Hepatic stellate cell (primary cell): ENCODE results near the gene KLHL22.

Source experiments
- DNase-seq: peaks from one replicate; pipeline ENCODE4 v3.0.0; 2011; ENCODE audit warnings: low spot score

The KLHL22 gene

GRCh38 chr22:20430720-20431510 lies 64.7 kb downstream of the KLHL22 start:
- DNase-seq: no peak

GRCh38 chr22:20430101-20430719 lies 65.4 kb downstream of the KLHL22 start:
- no peak for DNase-seq

GRCh38 chr22:20429254-20430100 lies 66.1 kb downstream of the KLHL22 start:
- no peak for DNase-seq

DNA sequence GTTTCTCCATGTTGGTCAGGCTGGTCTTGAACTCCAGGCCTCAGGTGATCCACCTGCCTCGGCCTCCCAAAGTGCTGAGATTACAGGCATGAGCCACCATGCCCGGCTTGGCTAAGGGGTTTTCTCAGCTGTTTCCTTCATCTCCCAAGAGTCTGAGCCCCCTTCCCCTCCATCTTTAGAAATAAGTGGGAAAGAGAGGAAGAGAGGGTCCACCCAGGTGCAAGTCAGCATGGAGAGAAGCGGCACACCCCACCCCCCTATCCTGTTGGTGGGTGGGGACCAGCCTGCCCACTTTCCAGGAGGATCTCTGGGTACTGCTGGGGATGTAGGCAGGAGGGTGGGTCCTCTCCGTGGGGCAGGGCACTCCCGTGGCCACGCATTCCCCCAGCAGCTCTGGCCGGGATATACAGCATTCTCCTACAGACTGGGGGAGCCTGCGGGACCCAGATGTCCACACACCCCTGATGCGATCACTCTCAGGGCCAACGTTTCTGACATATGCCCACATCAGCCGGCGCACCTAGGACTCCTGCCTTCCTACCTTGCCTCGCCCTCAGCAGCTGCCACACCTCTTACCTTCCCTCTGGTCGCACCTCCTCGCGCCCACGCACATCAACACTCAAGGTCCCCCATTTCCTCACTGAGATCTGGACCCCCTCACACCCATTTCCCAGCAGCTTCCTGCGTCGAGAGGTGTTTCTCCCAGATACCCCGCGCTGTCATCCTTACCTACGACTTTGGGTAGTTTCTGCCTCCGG lies 66.9 kb downstream of the KLHL22 start:
- DNase-seq: no peak

GRCh38 chr22:20427945-20428417 lies 67.6 kb downstream of the KLHL22 start:
- no peak for DNase-seq

DNA sequence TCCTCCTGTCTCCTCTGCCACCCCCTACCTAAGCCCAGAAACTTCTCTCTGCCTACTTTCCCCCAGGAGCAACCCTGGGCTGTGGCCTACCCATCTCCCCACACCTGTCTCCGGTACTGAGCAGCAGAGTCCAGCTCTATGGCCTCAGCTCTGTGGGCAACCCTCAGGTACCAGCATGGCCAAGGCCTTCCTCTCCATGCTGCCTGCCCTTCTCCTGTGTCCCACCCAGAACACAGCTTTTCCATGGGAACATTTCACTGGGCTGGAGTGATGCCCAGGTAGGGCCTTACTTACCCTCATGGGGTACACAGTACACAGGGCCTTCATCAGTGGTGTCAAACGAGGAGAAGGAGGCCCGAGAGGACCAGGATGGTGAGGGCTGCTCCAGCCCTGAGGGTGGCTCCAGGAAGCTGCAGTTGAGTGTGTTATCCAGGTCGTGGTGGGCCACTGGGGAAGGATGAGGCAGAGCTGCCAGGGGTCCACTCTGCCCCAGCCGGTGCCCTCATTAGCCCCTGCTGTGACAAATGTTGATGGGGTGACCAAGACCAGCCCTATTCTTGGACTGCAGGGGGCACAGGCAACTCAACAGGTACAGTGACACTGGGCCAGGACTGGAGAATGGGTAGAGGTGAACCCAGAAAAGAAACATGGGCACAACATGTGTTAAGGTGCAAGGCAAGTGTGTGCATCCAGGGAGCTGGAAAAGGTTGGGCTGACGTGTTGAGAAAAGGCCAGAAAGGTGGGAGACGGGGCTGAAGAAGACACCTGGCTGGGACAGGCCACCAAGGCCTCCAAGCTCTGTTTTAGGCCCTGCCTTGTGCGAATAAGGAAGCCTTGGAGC lies 68.3 kb downstream of the KLHL22 start:
- no peak for DNase-seq

- DNase-seq: no peak
Measured at GRCh38 chr22:20426259-20426615, 69.4 kb downstream of the KLHL22 start.

- DNase-seq: no peak
Measured at GRCh38 chr22:20425566-20426258, 69.9 kb downstream of the KLHL22 start.

DNA sequence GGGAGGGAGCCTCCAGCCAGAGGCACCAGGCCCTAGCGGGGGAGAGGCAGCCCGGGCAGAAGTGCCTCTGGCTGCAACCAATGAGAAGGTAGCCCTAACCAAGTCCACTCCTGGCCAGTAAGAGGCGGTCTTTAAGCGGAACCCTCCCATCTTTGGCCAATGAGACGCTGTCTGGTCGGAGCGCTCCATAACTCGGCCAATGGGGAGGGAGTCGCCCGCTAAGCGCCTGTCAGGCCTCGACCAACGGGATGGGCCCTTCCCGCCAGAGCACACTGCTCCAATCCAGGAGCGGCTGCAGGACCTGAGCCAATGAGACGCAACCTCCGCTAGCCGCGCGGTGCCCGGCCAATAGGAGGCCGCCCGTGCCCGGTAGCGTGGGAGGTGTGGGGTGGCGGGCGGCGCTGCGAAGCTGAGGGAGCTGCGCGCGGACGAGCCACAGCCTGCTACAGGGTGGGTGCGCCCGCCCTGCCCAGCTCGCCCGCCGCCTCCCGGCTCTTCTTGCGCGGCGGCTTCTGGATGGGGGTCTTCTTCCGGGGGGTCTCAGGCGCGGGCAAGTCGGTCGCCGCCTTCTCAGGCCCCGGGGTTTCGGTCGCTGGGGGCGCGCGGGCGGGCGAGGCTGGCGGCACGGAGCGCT lies 70.5 kb downstream of the KLHL22 start:
- DNase-seq: no peak

- DNase-seq: no peak
Measured at GRCh38 chr22:20424568-20424931, 71.0 kb downstream of the KLHL22 start.

DNA sequence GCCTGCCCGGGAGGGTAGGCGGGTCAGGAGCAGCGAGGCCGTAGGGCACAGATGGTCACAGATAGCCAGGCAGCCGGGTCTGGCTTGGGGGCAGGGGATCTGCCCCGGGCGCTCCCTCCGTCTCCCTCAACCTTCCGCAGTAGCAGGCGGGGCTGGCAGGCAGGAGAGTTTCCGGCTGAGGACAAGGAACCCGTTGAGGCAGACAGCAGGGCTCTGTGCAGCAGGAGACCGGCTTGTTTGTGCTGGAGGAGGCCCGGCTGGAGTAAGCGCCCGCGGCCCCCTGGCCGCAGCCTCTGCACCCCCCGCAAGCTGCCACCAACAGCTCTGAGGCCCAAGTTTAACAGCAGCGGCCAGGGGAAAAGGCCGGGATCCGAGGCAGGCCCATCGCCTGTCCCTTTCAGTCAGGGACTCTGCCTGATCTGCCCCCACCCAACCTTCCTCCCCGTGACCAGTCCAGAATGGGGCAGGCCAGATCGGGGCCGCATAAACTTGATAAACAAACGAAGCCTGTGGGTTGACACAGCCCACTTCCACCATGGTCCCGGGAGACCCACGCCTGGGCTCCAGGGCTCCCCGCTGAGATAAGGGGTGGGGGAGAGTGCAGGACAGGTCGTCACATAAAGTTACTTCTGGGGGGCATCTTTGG lies 71.6 kb downstream of the KLHL22 start:
- DNase-seq: no peak

DNA sequence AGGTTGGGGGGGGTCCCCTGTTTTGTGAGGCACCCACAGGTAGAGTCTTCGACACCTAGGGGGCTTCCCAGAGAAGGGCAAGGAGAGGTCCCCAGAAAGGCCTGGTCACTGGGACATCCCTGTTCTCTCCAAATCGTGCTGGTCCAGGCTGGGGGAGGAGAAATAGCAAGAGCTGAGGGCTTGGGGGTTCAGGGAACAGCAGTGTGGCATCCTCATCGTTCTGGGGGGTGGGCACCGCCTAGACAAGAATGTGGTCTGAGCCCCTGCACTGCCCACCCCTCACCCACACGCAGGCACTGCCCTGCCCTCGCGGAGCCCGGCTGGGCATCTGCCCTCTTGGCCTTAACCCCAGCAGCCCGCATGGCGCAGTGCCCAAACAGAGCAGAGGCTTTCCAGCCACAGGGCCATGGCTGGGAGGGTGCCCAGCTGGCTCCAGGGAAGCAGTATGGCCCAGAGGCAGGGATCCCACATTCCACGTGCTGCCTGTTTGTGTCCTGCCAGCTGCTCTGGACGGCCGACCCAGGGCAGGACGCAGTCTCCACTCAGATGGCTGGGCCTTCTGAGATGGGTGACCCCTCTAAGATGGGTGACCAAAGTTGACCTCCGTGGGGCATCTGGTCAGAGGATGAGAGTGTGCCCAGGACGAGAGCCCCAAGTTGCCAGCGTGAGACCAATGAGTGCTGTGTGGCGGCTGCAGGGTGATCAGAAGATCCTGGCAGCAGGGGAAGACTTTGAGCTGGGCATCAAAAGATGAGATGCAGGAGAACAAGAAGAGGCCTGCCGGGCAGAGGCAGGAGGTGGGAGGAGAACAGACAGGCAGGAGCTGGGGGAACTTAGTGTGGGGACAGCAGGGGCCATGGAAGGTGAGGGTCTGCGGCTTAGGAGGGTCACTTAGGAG lies 72.3 kb downstream of the KLHL22 start:
- DNase-seq: no peak

- DNase-seq: no peak
Measured at GRCh38 chr22:20422271-20423007, 73.2 kb downstream of the KLHL22 start.

DNA sequence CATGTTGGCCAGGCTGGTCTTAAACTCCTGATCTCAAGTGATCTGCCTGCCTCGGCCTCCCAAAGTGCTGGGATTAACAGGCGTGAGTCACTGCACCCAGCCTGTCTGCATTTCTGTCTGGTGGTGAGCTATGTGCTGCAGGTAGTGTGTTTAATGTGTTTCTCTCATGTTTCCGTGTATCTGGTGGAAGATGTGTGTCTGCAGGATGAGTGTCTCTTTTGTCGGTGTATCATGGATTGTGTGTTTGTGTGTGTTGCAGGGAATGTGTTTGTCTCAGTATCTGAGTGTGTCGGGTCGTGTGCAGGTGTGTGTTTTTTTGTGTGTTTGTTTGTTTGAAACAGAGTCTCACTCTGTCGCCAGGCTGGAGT lies 74.1 kb downstream of the KLHL22 start:
- DNase-seq: no peak

GRCh38 chr22:20420157-20420842 lies 75.3 kb downstream of the KLHL22 start:
- DNase-seq: no peak

DNA sequence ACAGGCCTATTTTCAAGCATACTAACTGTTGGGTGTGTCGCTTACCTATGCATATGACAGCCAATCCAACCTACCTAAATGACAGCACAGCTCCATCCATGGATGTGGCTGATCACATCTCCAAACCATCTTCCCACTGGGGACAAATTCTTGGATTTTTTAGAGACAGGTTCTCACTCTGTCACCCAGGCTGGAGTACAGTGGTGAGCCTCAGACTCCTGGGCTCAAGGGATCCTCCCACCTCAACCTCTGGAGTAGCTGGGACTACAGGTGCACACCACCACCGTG lies 76.0 kb downstream of the KLHL22 start:
- no peak for DNase-seq

GRCh38 chr22:20418211-20418788 lies 77.3 kb downstream of the KLHL22 start:
- DNase-seq: peak; percentile 92
